Measurements from ENCODE around the gene ALDH7A1.

- TF ChIP-seq CTCF (IDR thresholded peaks at IDR 0.05) (no peak), POLR2A (IDR thresholded peaks at IDR 0.05) (no peak)
These were observed 59.0 kb downstream of the ALDH7A1 start for GRCh38 chr5:126535856-126536545.
